ENCODE data around the gene TRIM13. TPM values are rescaled to one million over a fixed set of nuclear protein-coding genes. Genes with fewer than 3 reads are reported as not detected.
A peak's percentile ranks its signal among the peaks of the same experiment; 100 is the strongest.

Gene TRIM13
- total RNA-seq, 1 donor from 2014 or later, result 27.7 TPM

DNA sequence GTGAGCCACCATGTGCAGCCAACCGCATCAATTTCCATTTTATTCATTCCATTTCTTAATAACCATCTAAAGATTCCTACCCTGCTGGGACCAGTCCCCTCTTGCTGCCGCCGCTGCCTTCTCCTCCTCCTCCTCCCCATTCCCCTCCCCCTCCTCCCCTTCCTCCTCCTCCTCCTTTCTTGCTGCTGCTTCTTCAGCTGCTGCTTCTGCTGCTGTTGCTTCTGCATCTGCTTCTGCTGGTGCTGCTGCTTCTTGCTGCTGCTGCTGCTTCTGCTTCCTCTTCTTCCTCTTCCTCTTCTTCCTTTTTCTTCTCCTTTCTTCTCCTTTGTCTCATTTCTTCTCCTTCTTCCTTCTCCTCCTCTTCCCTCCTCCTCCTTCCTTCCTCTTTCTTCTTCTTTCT is 40.7 kb upstream of the TRIM13 start:
- Mint-ChIP-seq H3K4me1 (ENCODE audit: low read depth) (peaks cover 7% of the 10 kb centered on the region), H3K4me3 (ENCODE audit: unreplicated experiment) (no peak overlapping the region), H3K27me3 (ENCODE audit: low read depth) (no peaks in the 10 kb centered on the region), H3K27ac (ENCODE audit: unreplicated experiment) (no peak overlapping the region), H3K9me3 (ENCODE audit: low read depth) (peaks cover 12% of the 10 kb centered on the region), H3K36me3 (ENCODE audit: low read depth) (peaks cover 12% of the 10 kb centered on the region)
- no peak for DNase-seq (ENCODE audit: low spot score)
- TF ChIP-seq, protein P1, sequence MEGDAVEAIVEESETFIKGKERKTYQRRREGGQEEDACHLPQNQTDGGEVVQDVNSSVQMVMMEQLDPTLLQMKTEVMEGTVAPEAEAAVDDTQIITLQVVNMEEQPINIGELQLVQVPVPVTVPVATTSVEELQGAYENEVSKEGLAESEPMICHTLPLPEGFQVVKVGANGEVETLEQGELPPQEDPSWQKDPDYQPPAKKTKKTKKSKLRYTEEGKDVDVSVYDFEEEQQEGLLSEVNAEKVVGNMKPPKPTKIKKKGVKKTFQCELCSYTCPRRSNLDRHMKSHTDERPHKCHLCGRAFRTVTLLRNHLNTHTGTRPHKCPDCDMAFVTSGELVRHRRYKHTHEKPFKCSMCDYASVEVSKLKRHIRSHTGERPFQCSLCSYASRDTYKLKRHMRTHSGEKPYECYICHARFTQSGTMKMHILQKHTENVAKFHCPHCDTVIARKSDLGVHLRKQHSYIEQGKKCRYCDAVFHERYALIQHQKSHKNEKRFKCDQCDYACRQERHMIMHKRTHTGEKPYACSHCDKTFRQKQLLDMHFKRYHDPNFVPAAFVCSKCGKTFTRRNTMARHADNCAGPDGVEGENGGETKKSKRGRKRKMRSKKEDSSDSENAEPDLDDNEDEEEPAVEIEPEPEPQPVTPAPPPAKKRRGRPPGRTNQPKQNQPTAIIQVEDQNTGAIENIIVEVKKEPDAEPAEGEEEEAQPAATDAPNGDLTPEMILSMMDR (IDR thresholded peaks at IDR 0.05), result no peak

DNA sequence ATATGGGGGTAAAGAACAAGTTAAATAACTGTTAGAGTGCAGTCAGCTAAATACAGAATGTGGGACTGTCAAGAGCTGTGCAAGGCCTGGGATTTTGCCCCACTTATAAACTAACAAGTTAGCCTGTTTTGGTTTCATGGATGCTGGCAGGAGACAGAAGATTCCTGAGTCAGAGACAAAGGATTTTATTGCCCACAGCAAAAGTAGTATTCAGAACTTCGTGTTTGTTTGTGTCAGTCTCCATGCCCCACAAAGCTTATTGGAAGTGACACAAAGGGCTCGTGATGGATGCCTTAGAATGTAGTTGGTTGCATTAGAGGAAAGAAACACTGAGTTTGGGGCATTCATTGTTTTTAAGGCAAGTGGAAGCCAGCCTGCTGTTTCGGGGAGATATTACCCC is 38.5 kb upstream of the TRIM13 start:
- H3K4me3 Mint-ChIP-seq (ENCODE audit: unreplicated experiment), result no peak overlapping the region
- DNase-seq (ENCODE audit: low spot score), result no peak
- TF ChIP-seq, protein P1 (IDR thresholded peaks at IDR 0.05), result no peak
- peaks cover 20% of the 10 kb centered on the region for H3K9me3 Mint-ChIP-seq (ENCODE audit: low read depth)
- H3K4me1 Mint-ChIP-seq (ENCODE audit: low read depth), result peaks cover 7% of the 10 kb centered on the region
- H3K36me3 Mint-ChIP-seq (ENCODE audit: low read depth), result peaks cover 22% of the 10 kb centered on the region
- no peak overlapping the region for H3K27ac Mint-ChIP-seq (ENCODE audit: unreplicated experiment)
- no peaks in the 10 kb centered on the region for H3K27me3 Mint-ChIP-seq (ENCODE audit: low read depth)

DNA sequence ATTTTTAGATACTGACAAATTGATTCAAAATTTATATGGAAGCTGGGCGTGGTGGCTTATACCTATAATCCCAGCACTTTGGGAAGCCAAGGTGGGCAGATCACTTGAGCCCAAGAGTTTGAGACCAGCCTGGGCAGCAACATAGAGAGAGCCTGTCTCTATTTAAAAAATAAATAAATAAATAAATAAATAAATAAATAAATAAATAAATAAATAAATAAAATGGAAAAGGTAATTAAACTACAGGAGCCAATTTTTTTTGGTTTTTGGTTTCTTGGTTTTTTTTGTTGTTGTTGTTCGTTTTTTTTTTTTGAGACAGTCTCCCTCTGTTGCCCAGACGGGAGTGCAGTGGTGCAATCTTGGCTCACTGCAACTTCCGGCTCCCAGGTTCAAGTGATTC is 29.4 kb upstream of the TRIM13 start:
- Mint-ChIP-seq H3K9me3 (ENCODE audit: low read depth) (peaks cover 30% of the 10 kb centered on the region), H3K36me3 (ENCODE audit: low read depth) (peaks cover 24% of the 10 kb centered on the region), H3K27ac (ENCODE audit: unreplicated experiment) (no peak overlapping the region), H3K27me3 (ENCODE audit: low read depth) (no peaks in the 10 kb centered on the region), H3K4me1 (ENCODE audit: low read depth) (no peaks in the 10 kb centered on the region), H3K4me3 (ENCODE audit: unreplicated experiment) (no peak overlapping the region)
- TF ChIP-seq, protein P1 (IDR thresholded peaks at IDR 0.05), result no peak
- no peak for DNase-seq (ENCODE audit: low spot score)

DNA sequence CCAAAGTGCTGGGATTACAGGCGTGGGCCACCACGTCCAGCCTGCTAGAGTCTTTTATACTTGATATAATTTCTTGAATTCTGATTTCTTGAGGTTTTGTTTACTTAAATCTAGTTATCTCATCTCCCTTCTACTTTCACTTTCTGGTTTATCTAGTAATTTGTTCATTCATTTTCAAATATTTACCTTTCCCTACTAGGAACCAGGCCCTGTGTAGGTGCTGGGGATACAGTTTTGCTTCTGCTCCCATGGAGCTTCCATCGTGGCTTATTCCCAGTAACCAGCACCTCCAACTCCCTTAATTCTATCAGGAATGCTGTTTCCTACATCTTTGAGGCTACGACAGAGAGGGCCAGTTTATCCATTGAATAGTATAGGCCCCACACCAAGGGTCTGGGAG is 24.1 kb upstream of the TRIM13 start:
- no peaks in the 10 kb centered on the region for H3K36me3 Mint-ChIP-seq (ENCODE audit: low read depth)
- H3K27ac Mint-ChIP-seq (ENCODE audit: unreplicated experiment), result peak overlapping the region; percentile 51
- TF ChIP-seq, protein P1 (IDR thresholded peaks at IDR 0.05), result no peak
- no peak for DNase-seq (ENCODE audit: low spot score)
- H3K27me3 Mint-ChIP-seq (ENCODE audit: low read depth), result no peaks in the 10 kb centered on the region
- no peaks in the 10 kb centered on the region for H3K9me3 Mint-ChIP-seq (ENCODE audit: low read depth)
- H3K4me3 Mint-ChIP-seq (ENCODE audit: unreplicated experiment), result no peak overlapping the region
- peaks cover 2% of the 10 kb centered on the region for H3K4me1 Mint-ChIP-seq (ENCODE audit: low read depth)

DNA sequence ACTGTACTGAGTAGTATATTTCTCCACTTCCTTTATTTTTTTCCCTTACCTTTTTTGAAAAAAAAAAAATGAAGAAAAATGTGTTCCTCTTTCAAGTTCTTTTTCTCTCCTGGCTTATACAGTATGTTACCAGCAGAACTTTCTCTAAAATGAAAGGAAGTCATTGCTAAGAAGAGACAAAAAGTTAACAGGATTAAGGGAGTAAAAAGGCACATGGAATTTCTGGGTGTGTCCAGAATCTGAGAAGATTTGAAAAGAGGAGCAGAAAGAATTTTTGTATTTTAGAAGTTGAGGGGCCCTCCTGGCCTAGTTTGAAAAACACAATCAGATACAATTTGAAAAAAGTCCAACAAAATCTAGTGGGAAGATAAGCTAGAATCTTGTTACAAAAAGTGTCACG is 21.0 kb upstream of the TRIM13 start:
- no peaks in the 10 kb centered on the region for H3K36me3 Mint-ChIP-seq (ENCODE audit: low read depth)
- no peak overlapping the region for H3K4me3 Mint-ChIP-seq (ENCODE audit: unreplicated experiment)
- peaks cover 2% of the 10 kb centered on the region for H3K4me1 Mint-ChIP-seq (ENCODE audit: low read depth)
- no peaks in the 10 kb centered on the region for H3K9me3 Mint-ChIP-seq (ENCODE audit: low read depth)
- TF ChIP-seq, protein P1 (IDR thresholded peaks at IDR 0.05), result no peak
- no peaks in the 10 kb centered on the region for H3K27me3 Mint-ChIP-seq (ENCODE audit: low read depth)
- DNase-seq (ENCODE audit: low spot score), result no peak
- no peak overlapping the region for H3K27ac Mint-ChIP-seq (ENCODE audit: unreplicated experiment)
